MM.1S (cell line): ENCODE results near the gene CACNA1H.
"Not testable (repeated sequence)": the region's sequence is repeated elsewhere in the genome, so short reads cannot be mapped to it uniquely, and the experiment has no call there.

ENCODE experiments used
- EZH2 ChIP-seq: fragments of 300-600 bp; sonication (generic); optimal IDR thresholded peaks from 2 replicates; pipeline ENCODE3; 2017; ENCODE audit warnings: low read depth, mild to moderate bottlenecking, antibody characterized with exemption, low read length, mixed read lengths
- EZH2phosphoT487 ChIP-seq: fragments of 300-600 bp; sonication (generic); IDR thresholded peaks from 2 replicates; pipeline ENCODE4 v1.6.1; 2018; ENCODE audit warnings: antibody characterized with exemption, low read length
- TF ChIP-seq, protein P1 (sequence below): fragments of 300-600 bp; sonication (generic); IDR thresholded peaks from 2 replicates; pipeline ENCODE4 v1.5.1; 2016; ENCODE audit warnings: antibody characterized with exemption, low read length, mixed read lengths

GRCh38 chr16:1236659-1237058 is 83.8 kb downstream of the CACNA1H start:
- TF ChIP-seq, protein P1, sequence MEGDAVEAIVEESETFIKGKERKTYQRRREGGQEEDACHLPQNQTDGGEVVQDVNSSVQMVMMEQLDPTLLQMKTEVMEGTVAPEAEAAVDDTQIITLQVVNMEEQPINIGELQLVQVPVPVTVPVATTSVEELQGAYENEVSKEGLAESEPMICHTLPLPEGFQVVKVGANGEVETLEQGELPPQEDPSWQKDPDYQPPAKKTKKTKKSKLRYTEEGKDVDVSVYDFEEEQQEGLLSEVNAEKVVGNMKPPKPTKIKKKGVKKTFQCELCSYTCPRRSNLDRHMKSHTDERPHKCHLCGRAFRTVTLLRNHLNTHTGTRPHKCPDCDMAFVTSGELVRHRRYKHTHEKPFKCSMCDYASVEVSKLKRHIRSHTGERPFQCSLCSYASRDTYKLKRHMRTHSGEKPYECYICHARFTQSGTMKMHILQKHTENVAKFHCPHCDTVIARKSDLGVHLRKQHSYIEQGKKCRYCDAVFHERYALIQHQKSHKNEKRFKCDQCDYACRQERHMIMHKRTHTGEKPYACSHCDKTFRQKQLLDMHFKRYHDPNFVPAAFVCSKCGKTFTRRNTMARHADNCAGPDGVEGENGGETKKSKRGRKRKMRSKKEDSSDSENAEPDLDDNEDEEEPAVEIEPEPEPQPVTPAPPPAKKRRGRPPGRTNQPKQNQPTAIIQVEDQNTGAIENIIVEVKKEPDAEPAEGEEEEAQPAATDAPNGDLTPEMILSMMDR, result not testable (repeated sequence)
- not testable (repeated sequence) for TF ChIP-seq EZH2, EZH2phosphoT487
